Astrocyte (in vitro differentiated cells and primary cell): ENCODE results near the gene COL9A3. TPM values are rescaled to one million over a fixed set of nuclear protein-coding genes. Genes with fewer than 3 reads are reported as not detected.

Experiments used
- DNase-seq: peaks from one replicate; pipeline ENCODE4 v3.0.0-alpha.2; 2010; ENCODE audit warnings: low read depth
- FAIRE-seq: peaks from 2 replicates; lab custom pipeline; 2011; peaks lifted over from hg19 to GRCh38; lab: Jason Lieb, UNC
- H2AFZ ChIP-seq: 2 replicates; pipeline ENCODE4 v1.6.0; 2012; ENCODE audit warnings: low read depth, low read length, inconsistent platforms
- H3K27ac ChIP-seq: 2 replicates; pipeline ENCODE4 v1.5.1; 2011; ENCODE audit warnings: low read depth, low read length, inconsistent platforms
- H3K27me3 ChIP-seq: 2 replicates; pipeline ENCODE4 v1.6.0; 2011; ENCODE audit warnings: low read length, inconsistent platforms; ENCODE audit not compliant: insufficient read depth
- H3K36me3 ChIP-seq: 2 replicates; pipeline ENCODE4 v1.5.1; 2011; ENCODE audit warnings: low read length, inconsistent platforms; ENCODE audit not compliant: insufficient read depth
- H3K4me1 ChIP-seq: 2 replicates; pipeline ENCODE4 v1.5.1; 2011; ENCODE audit warnings: low read length, inconsistent platforms; ENCODE audit not compliant: insufficient read depth
- H3K4me2 ChIP-seq: 2 replicates; pipeline ENCODE4 v1.6.0; 2012; ENCODE audit warnings: low read length, inconsistent platforms
- H3K4me3 ChIP-seq: 2 replicates; pipeline ENCODE4 v1.5.1; 2011; ENCODE audit warnings: low read depth, mild to moderate bottlenecking, low read length, inconsistent platforms; ENCODE audit not compliant: insufficient read depth
- H3K79me2 ChIP-seq: 2 replicates; pipeline ENCODE4 v1.6.0; 2012; ENCODE audit warnings: mild to moderate bottlenecking, low read length, inconsistent platforms; ENCODE audit not compliant: insufficient read depth
- H3K9ac ChIP-seq: 2 replicates; pipeline ENCODE4 v1.6.0; 2012; ENCODE audit warnings: mild to moderate bottlenecking, low read length, inconsistent platforms
- H3K9me3 ChIP-seq: 2 replicates; pipeline ENCODE4 v1.5.1; 2012; ENCODE audit warnings: low read depth, mild to moderate bottlenecking, low read length, inconsistent platforms; ENCODE audit not compliant: insufficient read depth
- H4K20me1 ChIP-seq: 2 replicates; pipeline ENCODE4 v1.6.0; 2012; ENCODE audit warnings: low read length, inconsistent platforms; ENCODE audit not compliant: insufficient read depth
- H3K27ac Mint-ChIP-seq: one replicate; pipeline ENCODE4 v1.8.0; 2021; ENCODE audit warnings: mild to moderate bottlenecking, mixed read lengths; ENCODE audit not compliant: unreplicated experiment
- H3K27me3 Mint-ChIP-seq: one replicate; pipeline ENCODE4 v1.8.0; 2021; ENCODE audit warnings: low read depth, mixed read lengths; ENCODE audit not compliant: unreplicated experiment
- H3K36me3 Mint-ChIP-seq: one replicate; pipeline ENCODE4 v1.8.0; 2021; ENCODE audit warnings: low read depth, mixed read lengths; ENCODE audit not compliant: unreplicated experiment
- H3K4me1 Mint-ChIP-seq: one replicate; pipeline ENCODE4 v1.8.0; 2021; ENCODE audit warnings: low read depth, mixed read lengths; ENCODE audit not compliant: unreplicated experiment
- H3K4me3 Mint-ChIP-seq: one replicate; pipeline ENCODE4 v1.8.0; 2021; ENCODE audit warnings: mild to moderate bottlenecking, moderate library complexity, mixed read lengths; ENCODE audit not compliant: unreplicated experiment
- H3K9me3 Mint-ChIP-seq: one replicate; pipeline ENCODE4 v1.8.0; 2021; ENCODE audit warnings: mild to moderate bottlenecking, mixed read lengths; ENCODE audit not compliant: unreplicated experiment
- CTCF ChIP-seq: IDR thresholded peaks from 2 replicates; pipeline ENCODE4 v1.5.1; 2011; ENCODE audit warnings: low read depth, mild to moderate bottlenecking, inconsistent platforms, low read length, moderate library complexity; ENCODE audit not compliant: insufficient read depth
- EZH2 ChIP-seq: IDR thresholded peaks from 2 replicates; pipeline ENCODE4 v1.6.1; 2012; ENCODE audit warnings: mild to moderate bottlenecking, low read length, inconsistent platforms; ENCODE audit not compliant: insufficient read depth
- total RNA-seq: library from RNA; stranded (reverse); gene quantifications from 2 replicates; pipeline ENCODE4 v1.2.1, GENCODE V29; 2021

The COL9A3 gene
- total RNA-seq, 1 donor from 2014 or later = 43.0 TPM

GRCh38 chr20:62804627-62805154 lies 12.2 kb upstream of the COL9A3 start, which contains the start of gene OGFR:
Gene OGFR, plus strand, starts transcription at chr20:62804835. Its CDS starts 25 bp downstream, at chr20:62804860.
- H3K27me3 Mint-ChIP-seq = no peaks in the 10 kb centered on the region
- no peak for FAIRE-seq
- peak within 1 kb of the TSS; percentile 66 for H3K27ac ChIP-seq
- DNase-seq = peak; percentile 21
- H4K20me1 ChIP-seq = peaks cover 47% of the 10 kb centered on the region
- H2AFZ ChIP-seq = peak within 1 kb of the TSS; percentile 75
- H3K79me2 ChIP-seq = peaks cover 29% of the 10 kb centered on the region
- peaks cover 10% of the 10 kb centered on the region for H3K4me1 Mint-ChIP-seq
- no peaks in the 10 kb centered on the region for H3K27me3 ChIP-seq
- no peaks in the 10 kb centered on the region for H3K9me3 Mint-ChIP-seq
- H3K36me3 ChIP-seq = peaks cover 10% of the 10 kb centered on the region
- H3K4me3 ChIP-seq = peak within 1 kb of the TSS; percentile 77
- peak within 1 kb of the TSS; percentile 96 for H3K4me2 ChIP-seq
- H3K36me3 Mint-ChIP-seq = peaks cover 12% of the 10 kb centered on the region
- H3K4me3 Mint-ChIP-seq = peak within 1 kb of the TSS; percentile 89
- peak within 1 kb of the TSS; percentile 87 for H3K9ac ChIP-seq
- TF ChIP-seq EZH2 (no peak), CTCF (no peak)
- no peaks in the 10 kb centered on the region for H3K9me3 ChIP-seq
- peaks cover 13% of the 10 kb centered on the region for H3K4me1 ChIP-seq
- peak within 1 kb of the TSS; percentile 90 for H3K27ac Mint-ChIP-seq

- peaks cover 13% of the 10 kb centered on the region for H3K4me1 ChIP-seq
Measured at GRCh38 chr20:62805155-62805710, 11.6 kb upstream of the COL9A3 start.

More at GRCh38 chr20:62805155-62805710, 11.6 kb upstream of the COL9A3 start:
- no peaks in the 10 kb centered on the region for H3K27me3 ChIP-seq
- TF ChIP-seq CTCF (no peak), EZH2 (no peak)
- no peaks in the 10 kb centered on the region for H3K27me3 Mint-ChIP-seq
- FAIRE-seq (no peak), DNase-seq (no peak)
- H3K4me3 Mint-ChIP-seq = peak overlapping the region; percentile 87
- H3K27ac ChIP-seq = peak overlapping the region; percentile 6
- H3K4me3 ChIP-seq = peak overlapping the region; percentile 77
- H4K20me1 ChIP-seq = peaks cover 49% of the 10 kb centered on the region
- no peaks in the 10 kb centered on the region for H3K9me3 Mint-ChIP-seq
- H3K4me2 ChIP-seq = peak overlapping the region; percentile 96
- H3K36me3 Mint-ChIP-seq = peaks cover 9% of the 10 kb centered on the region
- H3K79me2 ChIP-seq = peaks cover 29% of the 10 kb centered on the region
- H3K4me1 Mint-ChIP-seq = peaks cover 10% of the 10 kb centered on the region
- peak overlapping the region; percentile 34 for H3K27ac Mint-ChIP-seq
- H3K36me3 ChIP-seq = peaks cover 13% of the 10 kb centered on the region
- peak overlapping the region; percentile 87 for H3K9ac ChIP-seq
- H2AFZ ChIP-seq = peak overlapping the region; percentile 41
- no peaks in the 10 kb centered on the region for H3K9me3 ChIP-seq
